ENCODE measurements around the gene NXNL2.

The NXNL2 gene

DNA sequence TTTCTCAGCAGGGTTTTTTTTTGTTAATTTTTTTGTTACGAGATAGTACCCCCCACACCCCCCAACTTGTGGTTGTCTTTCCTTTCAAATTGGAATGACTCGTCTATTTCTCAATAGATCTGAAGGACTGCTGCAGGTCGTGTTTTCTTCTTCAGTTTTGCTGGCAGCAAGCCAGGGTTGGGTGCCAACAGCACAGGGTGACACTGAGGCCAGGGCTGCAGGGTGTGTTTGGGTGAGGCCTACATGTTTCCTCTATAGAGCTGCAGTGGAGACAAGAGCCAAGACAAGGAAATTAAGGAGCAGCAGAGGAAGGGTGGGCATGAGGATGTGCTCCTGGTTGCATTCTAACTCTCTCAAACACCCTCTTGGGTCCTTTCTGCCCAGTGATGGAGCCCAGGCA, 52.2 kb downstream of the NXNL2 start:
- Histone ChIP-seq H3K9me2 (replicated peaks; ENCODE audit: insufficient read depth, low read length) (no peaks in the 10 kb centered on the region), H2AFZ (ENCODE audit: low read depth, low read length, severe bottlenecking) (no peak overlapping the region), H4K20me1 (ENCODE audit: low read depth, low read length) (no peaks in the 10 kb centered on the region), H3K9me3 (ENCODE audit: insufficient read depth, low read length) (no peaks in the 10 kb centered on the region), H3K36me3 (ENCODE audit: low read length) (no peaks in the 10 kb centered on the region), H3K4me3 (ENCODE audit: insufficient read depth, low read length, poor library complexity, severe bottlenecking) (no peak overlapping the region), H3K4me2 (ENCODE audit: low read depth, low read length, poor library complexity, severe bottlenecking) (no peak overlapping the region), H3K27me3 (ENCODE audit: low read length) (no peaks in the 10 kb centered on the region), H3K9ac (ENCODE audit: low read length) (no peak overlapping the region), H3F3A (ENCODE audit: insufficient read depth) (no peaks in the 10 kb centered on the region), H3K79me2 (ENCODE audit: insufficient read depth, low read length) (no peaks in the 10 kb centered on the region), H3K27ac (ENCODE audit: low read depth, low read length) (no peak overlapping the region)
- TF ChIP-seq, protein P1, sequence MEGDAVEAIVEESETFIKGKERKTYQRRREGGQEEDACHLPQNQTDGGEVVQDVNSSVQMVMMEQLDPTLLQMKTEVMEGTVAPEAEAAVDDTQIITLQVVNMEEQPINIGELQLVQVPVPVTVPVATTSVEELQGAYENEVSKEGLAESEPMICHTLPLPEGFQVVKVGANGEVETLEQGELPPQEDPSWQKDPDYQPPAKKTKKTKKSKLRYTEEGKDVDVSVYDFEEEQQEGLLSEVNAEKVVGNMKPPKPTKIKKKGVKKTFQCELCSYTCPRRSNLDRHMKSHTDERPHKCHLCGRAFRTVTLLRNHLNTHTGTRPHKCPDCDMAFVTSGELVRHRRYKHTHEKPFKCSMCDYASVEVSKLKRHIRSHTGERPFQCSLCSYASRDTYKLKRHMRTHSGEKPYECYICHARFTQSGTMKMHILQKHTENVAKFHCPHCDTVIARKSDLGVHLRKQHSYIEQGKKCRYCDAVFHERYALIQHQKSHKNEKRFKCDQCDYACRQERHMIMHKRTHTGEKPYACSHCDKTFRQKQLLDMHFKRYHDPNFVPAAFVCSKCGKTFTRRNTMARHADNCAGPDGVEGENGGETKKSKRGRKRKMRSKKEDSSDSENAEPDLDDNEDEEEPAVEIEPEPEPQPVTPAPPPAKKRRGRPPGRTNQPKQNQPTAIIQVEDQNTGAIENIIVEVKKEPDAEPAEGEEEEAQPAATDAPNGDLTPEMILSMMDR (IDR thresholded peaks at IDR 0.05; ENCODE audit: insufficient read depth, low read length, poor library complexity, severe bottlenecking): no peak
- TF ChIP-seq EZH2phosphoT487 (conservative IDR thresholded peaks at IDR 0.05; ENCODE audit: low read length): no peak

DNA sequence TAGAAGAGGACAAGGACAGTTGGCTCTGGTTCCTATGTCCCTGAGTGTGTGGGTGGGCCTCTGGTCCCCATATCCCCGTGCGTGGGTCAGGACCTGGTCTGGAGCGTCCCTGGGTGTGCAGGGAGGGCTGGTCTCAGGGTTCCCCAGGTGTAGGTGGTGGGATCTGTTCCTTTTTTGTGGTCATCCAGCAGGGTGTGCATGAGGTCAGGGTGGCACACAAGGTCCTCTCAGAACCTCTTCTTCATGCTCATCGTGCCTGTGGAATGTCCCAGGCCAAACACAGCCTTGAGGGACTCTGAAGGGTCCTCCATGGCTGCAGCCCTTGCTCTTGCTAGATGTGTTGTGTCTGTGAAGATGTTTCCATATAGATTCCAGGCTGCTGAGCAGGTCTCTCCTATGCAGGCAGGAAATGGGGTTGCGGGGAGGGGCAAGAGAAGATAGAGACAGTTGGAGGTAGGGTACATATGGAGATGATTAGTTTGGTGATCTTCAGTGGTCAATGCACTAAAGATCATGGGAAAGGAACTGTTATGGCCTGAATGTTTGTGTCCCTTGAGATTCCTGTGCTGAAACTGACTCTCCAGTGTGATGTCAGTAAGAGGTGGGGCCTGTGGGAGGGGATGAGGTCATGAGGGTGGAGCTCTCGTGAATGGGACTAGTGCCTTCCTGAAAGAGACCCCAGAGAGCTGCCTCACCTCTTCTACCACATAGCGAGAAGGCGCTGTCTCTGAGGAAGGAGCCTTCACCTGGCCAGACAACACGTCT, 53.1 kb downstream of the NXNL2 start:
- H3K9me2 ChIP-seq (replicated peaks; ENCODE audit: insufficient read depth, low read length): no peaks in the 10 kb centered on the region
- H3K27ac ChIP-seq (ENCODE audit: low read depth, low read length): no peak overlapping the region
- no peaks in the 10 kb centered on the region for H3K9me3 ChIP-seq (ENCODE audit: insufficient read depth, low read length)
- TF ChIP-seq EZH2phosphoT487 (conservative IDR thresholded peaks at IDR 0.05; ENCODE audit: low read length): no peak
- TF ChIP-seq, protein P1 (IDR thresholded peaks at IDR 0.05; ENCODE audit: insufficient read depth, low read length, poor library complexity, severe bottlenecking): no peak
- no peaks in the 10 kb centered on the region for H3K79me2 ChIP-seq (ENCODE audit: insufficient read depth, low read length)
- H3K9ac ChIP-seq (ENCODE audit: low read length): no peak overlapping the region
- no peak overlapping the region for H2AFZ ChIP-seq (ENCODE audit: low read depth, low read length, severe bottlenecking)
- H4K20me1 ChIP-seq (ENCODE audit: low read depth, low read length): no peaks in the 10 kb centered on the region
- no peaks in the 10 kb centered on the region for H3K27me3 ChIP-seq (ENCODE audit: low read length)
- no peaks in the 10 kb centered on the region for H3F3A ChIP-seq (ENCODE audit: insufficient read depth)
- no peaks in the 10 kb centered on the region for H3K36me3 ChIP-seq (ENCODE audit: low read length)
- no peak overlapping the region for H3K4me2 ChIP-seq (ENCODE audit: low read depth, low read length, poor library complexity, severe bottlenecking)
- no peak overlapping the region for H3K4me3 ChIP-seq (ENCODE audit: insufficient read depth, low read length, poor library complexity, severe bottlenecking)

DNA sequence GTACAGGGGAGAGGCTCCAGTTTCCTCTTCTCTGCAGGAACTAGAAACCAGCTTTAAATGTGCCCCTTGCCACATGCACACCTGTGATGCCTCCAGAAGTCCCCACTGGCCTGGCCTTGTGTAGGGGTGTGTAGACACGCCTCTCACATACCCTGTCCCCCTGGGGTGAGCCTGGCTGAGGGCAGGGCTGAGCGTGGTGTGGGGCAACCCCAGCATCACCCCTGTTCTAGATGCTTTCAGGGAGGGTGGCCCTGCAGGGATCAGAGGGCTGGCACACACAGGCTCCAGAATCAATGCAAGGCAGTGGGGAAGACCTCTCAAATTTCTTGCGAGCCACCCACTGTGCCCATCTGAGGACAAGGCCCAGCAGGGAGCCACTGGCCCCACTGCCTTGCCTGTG, 54.7 kb downstream of the NXNL2 start:
- Histone ChIP-seq H4K20me1 (ENCODE audit: low read depth, low read length) (no peaks in the 10 kb centered on the region), H3F3A (ENCODE audit: insufficient read depth) (no peaks in the 10 kb centered on the region)
- TF ChIP-seq EZH2phosphoT487 (conservative IDR thresholded peaks at IDR 0.05; ENCODE audit: low read length): no peak
- TF ChIP-seq, protein P1 (IDR thresholded peaks at IDR 0.05; ENCODE audit: insufficient read depth, low read length, poor library complexity, severe bottlenecking): no peak

More for the DNA sequence above, 54.7 kb downstream of the NXNL2 start:
- Histone ChIP-seq H3K4me2 (ENCODE audit: low read depth, low read length, poor library complexity, severe bottlenecking) (no peak overlapping the region), H3K4me3 (ENCODE audit: insufficient read depth, low read length, poor library complexity, severe bottlenecking) (no peak overlapping the region), H3K36me3 (ENCODE audit: low read length) (no peaks in the 10 kb centered on the region), H3K9ac (ENCODE audit: low read length) (no peak overlapping the region), H2AFZ (ENCODE audit: low read depth, low read length, severe bottlenecking) (no peak overlapping the region), H3K79me2 (ENCODE audit: insufficient read depth, low read length) (no peaks in the 10 kb centered on the region), H3K9me2 (replicated peaks; ENCODE audit: insufficient read depth, low read length) (no peaks in the 10 kb centered on the region), H3K9me3 (ENCODE audit: insufficient read depth, low read length) (no peaks in the 10 kb centered on the region), H3K27me3 (ENCODE audit: low read length) (no peaks in the 10 kb centered on the region), H3K27ac (ENCODE audit: low read depth, low read length) (no peak overlapping the region)
